Glomerular endothelial cell (primary cell): ENCODE measurements around the gene PTTG1IP2. TPM values are rescaled to one million over a fixed set of nuclear protein-coding genes. Genes with fewer than 3 reads are reported as not detected.

Source experiments
- DNase-seq: peaks from one replicate; pipeline ENCODE4 v3.0.0-alpha.2; 2011; ENCODE audit warnings: low read depth, low spot score; ENCODE audit errors: extremely low read depth
- total RNA-seq: library from RNA; depleted of rRNA; stranded (reverse); fragments of >200 nt; gene quantifications from 2 replicates; pipeline ENCODE4 v1.2.3, GENCODE V29; 2015

Gene PTTG1IP2
- total RNA-seq, 1 donor from 2014 or later, result not detected

DNA sequence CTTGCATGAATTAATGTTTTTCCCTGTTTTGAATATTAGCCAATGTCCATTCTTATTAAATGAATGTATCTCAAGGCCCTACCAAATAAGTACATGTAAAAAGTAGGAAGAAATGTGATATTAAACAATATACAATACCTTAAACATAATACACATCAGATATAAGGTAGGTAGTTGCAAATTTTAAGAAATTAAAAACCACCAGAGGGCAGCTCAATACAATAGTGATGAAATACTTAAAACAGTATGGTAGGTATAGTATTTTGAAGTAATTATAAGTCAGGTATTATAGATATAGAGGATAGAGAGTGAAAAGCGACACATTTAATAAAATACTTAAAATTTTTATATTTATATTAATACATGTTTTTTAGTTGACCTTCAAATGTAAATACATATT lies 83.1 kb downstream of the PTTG1IP2 start:
- DNase-seq, result peak; percentile 23

- DNase-seq, result no peak
Observed at GRCh38 chr7:90560730-90561129, 91.3 kb downstream of the PTTG1IP2 start.

Other genes starting within 250 kb of the PTTG1IP2 start
- 0.10 and 0.88 TPM in 2 replicates for gene CFAP69, start 224.5 kb upstream of the PTTG1IP2 start, total RNA-seq
- not detected in 2 replicates for gene FAM237B, start 148.3 kb upstream of the PTTG1IP2 start, total RNA-seq
- 8.6 and 9.0 TPM in 2 replicates for gene GTPBP10, start 122.9 kb upstream of the PTTG1IP2 start, total RNA-seq
- 9.5 and 11.1 TPM in 2 replicates for gene CLDN12, start 66.2 kb upstream of the PTTG1IP2 start, total RNA-seq
- gene CDK14, start 126.7 kb downstream of the PTTG1IP2 start, total RNA-seq, result 3.9 and 8.3 TPM in 2 replicates